Measurements from ENCODE around the gene SART1. TPM values are rescaled to one million over a fixed set of nuclear protein-coding genes. Genes with fewer than 3 reads are reported as not detected.
A peak's percentile ranks its signal among the peaks of the same experiment; 100 is the strongest.
"Not testable (repeated sequence)": the region's sequence is repeated elsewhere in the genome, so short reads cannot be mapped to it uniquely, and the experiment has no call there.

SART1 gene
- total RNA-seq, 1 experiment from 2014 or later, result 240 TPM

DNA sequence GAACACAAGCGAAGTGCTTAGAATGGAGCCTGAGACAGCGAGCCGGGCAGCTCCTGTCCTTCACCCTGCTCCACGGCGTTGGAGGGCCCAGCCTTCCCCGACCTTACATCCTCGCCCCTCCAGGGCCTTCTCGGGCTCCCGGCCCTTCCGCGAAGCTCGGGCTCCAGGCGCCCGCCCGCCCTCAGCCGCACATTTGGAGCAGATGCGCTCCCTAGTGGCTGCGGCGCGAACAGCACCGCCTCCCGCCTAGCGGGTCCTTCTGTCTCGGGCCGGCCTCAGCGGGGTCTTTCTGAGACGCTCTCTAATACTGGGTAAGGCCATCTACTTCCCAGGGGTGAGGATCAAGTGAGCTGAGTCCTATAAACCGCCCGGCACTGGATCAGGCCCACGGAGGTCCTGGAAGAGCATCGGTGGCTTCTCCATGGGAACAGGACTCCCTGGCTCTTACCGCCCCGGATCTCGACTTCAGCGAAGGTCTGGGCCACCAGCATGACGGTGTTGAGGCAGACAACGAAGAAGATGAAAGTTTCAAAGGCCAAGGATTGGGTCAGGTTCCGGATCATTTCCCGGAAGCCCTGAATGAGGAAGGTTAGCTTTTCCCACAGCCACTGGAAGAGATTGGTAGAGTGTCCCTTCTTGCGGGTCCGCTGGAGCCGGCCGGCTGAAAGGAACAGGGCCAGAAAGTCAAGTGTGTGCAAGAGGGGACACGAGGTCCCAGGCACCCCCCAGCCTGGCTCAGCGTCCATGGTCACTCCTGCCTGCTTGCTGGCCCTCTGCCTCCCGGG, 61.1 kb downstream of the SART1 start:
- Histone ChIP-seq H4K20me1 (ENCODE audit: low read length) (no peaks in the 10 kb centered on the region), H2AFZ (ENCODE audit: low read length) (peak overlapping the region; percentile 72), H3K36me3 (ENCODE audit: low read depth, low read length) (no peaks in the 10 kb centered on the region), H3K9me3 (ENCODE audit: low read length) (no peaks in the 10 kb centered on the region), H3K4me3 (ENCODE audit: low read length) (peak overlapping the region; percentile 51), H3K79me2 (ENCODE audit: low read length) (no peaks in the 10 kb centered on the region), H3K4me2 (ENCODE audit: low read length) (peak overlapping the region; percentile 82), H3K27ac (ENCODE audit: low read length) (no peak overlapping the region), H3K4me1 (ENCODE audit: insufficient read depth, low read length) (peaks cover 24% of the 10 kb centered on the region), H3K9ac (ENCODE audit: low read length) (no peak overlapping the region; the same call in 1 of the 2 replicates), H3K27me3 (ENCODE audit: low read length) (no peaks in the 10 kb centered on the region), H3K9me2 (replicated peaks; ENCODE audit: low read length) (no peaks in the 10 kb centered on the region), H3F3A (ENCODE audit: low read length, unreplicated experiment) (no peaks in the 10 kb centered on the region)
- intact Hi-C loops (cut with micrococcal nuclease), result no loop called here
- TF ChIP-seq, protein P1, sequence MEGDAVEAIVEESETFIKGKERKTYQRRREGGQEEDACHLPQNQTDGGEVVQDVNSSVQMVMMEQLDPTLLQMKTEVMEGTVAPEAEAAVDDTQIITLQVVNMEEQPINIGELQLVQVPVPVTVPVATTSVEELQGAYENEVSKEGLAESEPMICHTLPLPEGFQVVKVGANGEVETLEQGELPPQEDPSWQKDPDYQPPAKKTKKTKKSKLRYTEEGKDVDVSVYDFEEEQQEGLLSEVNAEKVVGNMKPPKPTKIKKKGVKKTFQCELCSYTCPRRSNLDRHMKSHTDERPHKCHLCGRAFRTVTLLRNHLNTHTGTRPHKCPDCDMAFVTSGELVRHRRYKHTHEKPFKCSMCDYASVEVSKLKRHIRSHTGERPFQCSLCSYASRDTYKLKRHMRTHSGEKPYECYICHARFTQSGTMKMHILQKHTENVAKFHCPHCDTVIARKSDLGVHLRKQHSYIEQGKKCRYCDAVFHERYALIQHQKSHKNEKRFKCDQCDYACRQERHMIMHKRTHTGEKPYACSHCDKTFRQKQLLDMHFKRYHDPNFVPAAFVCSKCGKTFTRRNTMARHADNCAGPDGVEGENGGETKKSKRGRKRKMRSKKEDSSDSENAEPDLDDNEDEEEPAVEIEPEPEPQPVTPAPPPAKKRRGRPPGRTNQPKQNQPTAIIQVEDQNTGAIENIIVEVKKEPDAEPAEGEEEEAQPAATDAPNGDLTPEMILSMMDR (conservative IDR thresholded peaks at IDR 0.05; ENCODE audit: low read depth, low read length), result peak; percentile 98
- no peak for TF ChIP-seq EZH2phosphoT487 (IDR thresholded peaks at IDR 0.05; ENCODE audit: borderline replicate concordance, low read length)
- peak; percentile 84 for DNase-seq
- TSS peak; percentile 30 for BruUV-seq (replicated peaks)
- peak; percentile 75 for ATAC-seq
- ChIA-PET POLR2A (ENCODE audit: unreplicated experiment) (interaction anchor here (0.6 kb wide), 1 partner anchor 20 kb away, joined by 3 read pairs; no protein-coding TSS in a partner anchor), CTCF (interaction anchor here (0.5 to 0.7 kb wide), 4 partner anchors 23 to 747 kb away, joined by 3 to 16 read pairs (median 4); partner anchors contain the start of gene EHBP1L1)

DNA sequence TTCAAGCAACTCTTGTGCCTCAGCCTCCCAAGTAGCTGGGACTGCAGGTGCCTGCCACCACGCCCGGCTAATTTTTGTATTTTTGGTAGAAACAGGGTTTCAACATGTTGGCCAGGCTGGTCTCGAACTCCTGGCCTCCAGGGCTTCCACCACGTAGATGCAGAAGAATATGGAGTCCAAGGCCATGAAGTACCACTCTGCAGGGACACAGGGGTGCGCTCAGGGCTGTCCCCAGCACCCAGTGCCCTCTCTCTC, 61.6 kb downstream of the SART1 start:
- CTCF ChIA-PET; H3K4me2 ChIP-seq (ENCODE audit: low read length): not testable (repeated sequence)

DNA sequence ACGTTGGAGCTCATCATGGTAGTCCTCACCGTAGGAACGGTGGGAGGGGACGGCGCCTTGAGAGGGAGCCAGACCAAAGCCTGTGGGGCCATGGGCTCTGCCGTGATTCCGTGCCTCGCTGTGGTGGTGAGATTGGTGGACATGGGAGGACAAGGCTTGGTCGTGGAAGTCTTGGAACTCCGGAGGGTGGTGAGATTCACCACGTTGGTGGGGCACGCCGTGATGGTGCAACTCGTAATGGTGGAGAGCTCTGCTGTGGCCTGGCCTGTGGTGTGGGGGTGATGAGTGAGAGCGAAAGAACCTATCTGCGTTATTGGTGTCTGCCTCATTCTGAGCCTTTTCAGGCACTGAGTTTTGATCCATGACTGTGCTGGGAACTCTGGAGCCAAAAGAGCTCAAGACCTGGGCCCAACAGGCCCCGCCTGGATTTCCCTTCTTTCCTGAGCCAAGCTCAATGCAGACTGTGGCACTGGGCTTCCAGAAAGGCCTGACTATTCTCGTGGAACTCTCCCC, 64.5 kb downstream of the SART1 start, which contains the start of gene CATSPER1:
TSS of gene CATSPER1 (minus strand) at position 463 of the 513 bp plus-strand sequence. CDS start at position 363, 100 bp downstream.
- no peaks in the 10 kb centered on the region for H3K9me3 ChIP-seq (ENCODE audit: low read length)
- no peak within 1 kb of the TSS for H2AFZ ChIP-seq (ENCODE audit: low read length)
- H3K4me1 ChIP-seq (ENCODE audit: insufficient read depth, low read length), result peaks cover 17% of the 10 kb centered on the region
- no peaks in the 10 kb centered on the region for H3K9me2 ChIP-seq (replicated peaks; ENCODE audit: low read length)
- ATAC-seq (no peak), DNase-seq (no peak)
- CTCF ChIA-PET, result no interaction called here
- no peak within 1 kb of the TSS for H3K4me2 ChIP-seq (ENCODE audit: low read length)
- H3K27ac ChIP-seq (ENCODE audit: low read length), result no peak within 1 kb of the TSS
- H3K79me2 ChIP-seq (ENCODE audit: low read length), result no peaks in the 10 kb centered on the region
- POLR2A ChIA-PET (ENCODE audit: unreplicated experiment), result no interaction called here
- BruUV-seq (replicated peaks), result no TSS peak
- TF ChIP-seq EZH2phosphoT487 (IDR thresholded peaks at IDR 0.05; ENCODE audit: borderline replicate concordance, low read length) (no peak), EZH2 (IDR thresholded peaks at IDR 0.05; ENCODE audit: low read length, unreplicated experiment) (no peak)
- TF ChIP-seq, protein P1 (conservative IDR thresholded peaks at IDR 0.05; ENCODE audit: low read depth, low read length), result no peak
- intact Hi-C loops (cut with micrococcal nuclease), result no loop called here
- H3K4me3 ChIP-seq (ENCODE audit: low read length), result no peak within 1 kb of the TSS
- H3F3A ChIP-seq (ENCODE audit: low read length, unreplicated experiment), result no peaks in the 10 kb centered on the region
- H3K9ac ChIP-seq (ENCODE audit: low read length), result no peak within 1 kb of the TSS
- no peaks in the 10 kb centered on the region for H3K27me3 ChIP-seq (ENCODE audit: low read length)
- no peaks in the 10 kb centered on the region for H3K36me3 ChIP-seq (ENCODE audit: low read depth, low read length)
- no peaks in the 10 kb centered on the region for H4K20me1 ChIP-seq (ENCODE audit: low read length)

More for the DNA sequence above, 61.6 kb downstream of the SART1 start:
- H3K36me3 ChIP-seq (ENCODE audit: low read depth, low read length); H2AFZ ChIP-seq (ENCODE audit: low read length); H3K9me2 ChIP-seq (replicated peaks; ENCODE audit: low read length); H3K9me3 ChIP-seq (ENCODE audit: low read length); H3K4me3 ChIP-seq (ENCODE audit: low read length); H3F3A ChIP-seq (ENCODE audit: low read length, unreplicated experiment); intact Hi-C loops (cut with micrococcal nuclease); POLR2A ChIA-PET (ENCODE audit: unreplicated experiment); H3K27me3 ChIP-seq (ENCODE audit: low read length); ATAC-seq; H3K27ac ChIP-seq (ENCODE audit: low read length); BruUV-seq (replicated peaks); DNase-seq; H3K9ac ChIP-seq (ENCODE audit: low read length); H4K20me1 ChIP-seq (ENCODE audit: low read length); H3K79me2 ChIP-seq (ENCODE audit: low read length): not testable (repeated sequence)
- peaks cover 24% of the 10 kb centered on the region for H3K4me1 ChIP-seq (ENCODE audit: insufficient read depth, low read length)

Other genes with a start within 250 kb of the SART1 start
- gene KAT5, start 249.5 kb upstream of the SART1 start, total RNA-seq (2014; rRNA removed), result 74.9 and 83.9 TPM in 2 replicates
- 96.2 and 172 TPM in 2 replicates for gene RNASEH2C, start 240.9 kb upstream of the SART1 start, total RNA-seq (2014; rRNA removed)
- 24.2 and 31.4 TPM in 2 replicates for gene AP5B1, start 180.8 kb upstream of the SART1 start, total RNA-seq (2014; rRNA removed)
- 17.1 and 18.1 TPM in 2 replicates for gene OVOL1, start 174.7 kb upstream of the SART1 start, total RNA-seq (2014; rRNA removed)
- gene SNX32, start 127.8 kb upstream of the SART1 start, total RNA-seq (2014; rRNA removed), result not detected in 2 replicates
- gene CFL1, start 103.6 kb upstream of the SART1 start, total RNA-seq (2014; rRNA removed), result 2,710 and 3,139 TPM in 2 replicates
- 82.0 and 94.6 TPM in 2 replicates for gene MUS81, start 101.3 kb upstream of the SART1 start, total RNA-seq (2014; rRNA removed)
- gene EFEMP2, start 88.9 kb upstream of the SART1 start, total RNA-seq (2014; rRNA removed), result 2.6 and 4.5 TPM in 2 replicates
- gene CTSW, start 81.9 kb upstream of the SART1 start, total RNA-seq (2014; rRNA removed), result 0.11 TPM in 1 of 2 replicates, not detected in the other
- 221 TPM in 2 replicates for gene FIBP, start 73.3 kb upstream of the SART1 start, total RNA-seq (2014; rRNA removed)
- 207 and 280 TPM in 2 replicates for gene CCDC85B, start 71.1 kb upstream of the SART1 start, total RNA-seq (2014; rRNA removed)
- gene FOSL1, start 61.3 kb upstream of the SART1 start, total RNA-seq (2014; rRNA removed), result 656 and 851 TPM in 2 replicates
- gene C11orf68, start 42.7 kb upstream of the SART1 start, total RNA-seq (2014; rRNA removed), result 61.3 and 82.0 TPM in 2 replicates
- 944 and 1,531 TPM in 2 replicates for gene DRAP1, start 42.3 kb upstream of the SART1 start, total RNA-seq (2014; rRNA removed)
- gene TSGA10IP, start 16.3 kb upstream of the SART1 start, total RNA-seq (2014; rRNA removed), result not detected in 2 replicates
- gene EIF1AD, start 40.4 kb downstream of the SART1 start, total RNA-seq (2014; rRNA removed), result 70.1 and 77.0 TPM in 2 replicates
- gene BANF1, start 40.8 kb downstream of the SART1 start, total RNA-seq (2014; rRNA removed), result 124 and 131 TPM in 2 replicates
- gene CST6, start 50.3 kb downstream of the SART1 start, total RNA-seq (2014; rRNA removed), result 74.5 and 84.2 TPM in 2 replicates
- gene CATSPER1, start 64.7 kb downstream of the SART1 start, total RNA-seq (2014; rRNA removed), result 0.17 and 1.1 TPM in 2 replicates
- gene GAL3ST3, start 87.4 kb downstream of the SART1 start, total RNA-seq (2014; rRNA removed), result not detected in 2 replicates
- 241 and 318 TPM in 2 replicates for gene SF3B2, start 90.6 kb downstream of the SART1 start, total RNA-seq (2014; rRNA removed)
- gene PACS1, start 108.5 kb downstream of the SART1 start, total RNA-seq (2014; rRNA removed), result 28.7 and 31.5 TPM in 2 replicates